NCI-H1048 (cell line): ENCODE results near the gene TCEA2.

Experiments used
- DNase-seq: peaks from one replicate; lab custom pipeline; 2025; lab: John Stamatoyannopoulos, UW

Gene TCEA2

GRCh38 chr20:64035933-64036345 lies 27.1 kb upstream of the TCEA2 start, which contains the start of gene C20orf204:
TSS of gene C20orf204 (plus strand) at chr20:64036182. CDS start at chr20:64036324, 142 bp downstream.
- DNase-seq, result no peak

GRCh38 chr20:64036346-64037198 lies 26.4 kb upstream of the TCEA2 start:
- DNase-seq, result no peak

GRCh38 chr20:64037199-64037497 lies 25.9 kb upstream of the TCEA2 start:
- no peak for DNase-seq

GRCh38 chr20:64037498-64038213 lies 25.3 kb upstream of the TCEA2 start:
- DNase-seq, result no peak

GRCh38 chr20:64038224-64038564 lies 24.8 kb upstream of the TCEA2 start:
- DNase-seq, result no peak

- DNase-seq, result no peak
These were observed 24.3 kb upstream of the TCEA2 start for GRCh38 chr20:64038565-64039292.

- DNase-seq, result no peak
These were observed 23.5 kb upstream of the TCEA2 start for GRCh38 chr20:64039293-64040160.

GRCh38 chr20:64040231-64041039 lies 22.6 kb upstream of the TCEA2 start:
- no peak for DNase-seq

GRCh38 chr20:64041040-64041780 lies 21.8 kb upstream of the TCEA2 start:
- DNase-seq, result no peak

GRCh38 chr20:64041781-64042053 lies 21.3 kb upstream of the TCEA2 start:
- no peak for DNase-seq

GRCh38 chr20:64042054-64042781 lies 20.8 kb upstream of the TCEA2 start:
- no peak for DNase-seq

- no peak for DNase-seq
These were observed 19.2 kb upstream of the TCEA2 start for GRCh38 chr20:64043768-64044167.

- no peak for DNase-seq
These were observed 18.3 kb upstream of the TCEA2 start for GRCh38 chr20:64044484-64045247.

- DNase-seq, result no peak
These were observed 17.5 kb upstream of the TCEA2 start for GRCh38 chr20:64045346-64046011.

GRCh38 chr20:64047046-64047389 lies 16.0 kb upstream of the TCEA2 start:
- DNase-seq, result no peak

- DNase-seq, result no peak
These were observed 15.0 kb upstream of the TCEA2 start for GRCh38 chr20:64047968-64048401.

GRCh38 chr20:64048402-64049044 lies 14.5 kb upstream of the TCEA2 start:
- no peak for DNase-seq
